HG03432 (cell line): ENCODE results near the gene CFAP300.

ENCODE experiments used
- ATAC-seq: cut with Tn5 transposase; IDR thresholded peaks from one replicate; pipeline ENCODE4 v1.9.1; 2021; ENCODE audit warnings: mild to moderate bottlenecking, moderate library complexity; ENCODE audit not compliant: unreplicated experiment

CFAP300 gene

GRCh38 chr11:102119997-102120396 is 72.8 kb downstream of the CFAP300 start:
- no peak for ATAC-seq

DNA sequence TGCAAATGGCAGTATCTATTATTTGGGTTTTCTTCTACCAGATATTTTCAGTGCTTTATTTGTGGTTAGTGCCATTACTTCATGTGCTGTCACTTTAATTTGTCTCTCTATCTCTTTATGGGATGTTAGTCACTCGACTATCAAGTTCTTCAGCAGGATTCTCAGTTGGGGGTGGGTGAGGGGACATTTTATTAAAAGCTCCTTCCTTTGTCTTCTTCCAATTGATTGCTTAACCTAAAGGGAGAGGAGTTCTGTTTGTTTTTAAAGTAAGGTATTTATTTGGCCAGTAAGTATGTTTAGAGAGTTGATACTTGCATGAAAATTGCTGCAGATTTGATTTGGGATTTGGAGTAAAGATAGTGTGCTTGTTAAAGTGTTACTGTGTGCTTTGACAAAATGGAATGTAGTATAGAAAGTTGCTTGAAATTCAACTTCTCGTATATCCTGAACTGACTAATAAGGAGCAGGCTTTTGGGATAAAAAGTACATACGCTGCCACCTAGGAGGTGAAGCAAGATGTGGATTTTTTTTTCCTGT is 73.3 kb downstream of the CFAP300 start:
- no peak for ATAC-seq

DNA sequence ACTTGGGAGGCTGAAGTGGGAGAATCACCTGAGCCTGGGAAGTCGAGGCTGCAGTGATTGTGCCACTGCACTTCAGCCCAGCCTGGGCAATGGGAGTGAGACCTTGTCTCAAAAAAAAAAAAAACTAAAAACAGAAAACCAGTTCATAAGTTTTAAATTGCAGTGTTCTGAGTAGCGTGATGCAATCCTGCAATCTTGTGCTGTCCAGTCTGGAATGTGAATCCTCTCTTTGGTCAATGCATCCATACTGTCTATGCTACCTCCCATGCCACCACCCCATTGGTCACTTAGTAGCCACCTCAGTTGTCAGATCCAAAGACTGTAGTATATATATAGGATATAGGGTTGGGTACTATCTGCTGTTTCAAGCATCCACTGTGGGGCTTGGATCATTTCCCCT is 74.1 kb downstream of the CFAP300 start:
- no peak for ATAC-seq
